GM21526 (cell line): ENCODE results near the gene AREG.
"Not testable (repeated sequence)": the region's sequence is repeated elsewhere in the genome, so short reads cannot be mapped to it uniquely, and the experiment has no call there.

Source experiments
- ATAC-seq: cut with Tn5 transposase; IDR thresholded peaks from one replicate; pipeline ENCODE4 v1.9.1; 2021; ENCODE audit warnings: moderate library complexity; ENCODE audit not compliant: unreplicated experiment, low FRiP score

Gene AREG

DNA sequence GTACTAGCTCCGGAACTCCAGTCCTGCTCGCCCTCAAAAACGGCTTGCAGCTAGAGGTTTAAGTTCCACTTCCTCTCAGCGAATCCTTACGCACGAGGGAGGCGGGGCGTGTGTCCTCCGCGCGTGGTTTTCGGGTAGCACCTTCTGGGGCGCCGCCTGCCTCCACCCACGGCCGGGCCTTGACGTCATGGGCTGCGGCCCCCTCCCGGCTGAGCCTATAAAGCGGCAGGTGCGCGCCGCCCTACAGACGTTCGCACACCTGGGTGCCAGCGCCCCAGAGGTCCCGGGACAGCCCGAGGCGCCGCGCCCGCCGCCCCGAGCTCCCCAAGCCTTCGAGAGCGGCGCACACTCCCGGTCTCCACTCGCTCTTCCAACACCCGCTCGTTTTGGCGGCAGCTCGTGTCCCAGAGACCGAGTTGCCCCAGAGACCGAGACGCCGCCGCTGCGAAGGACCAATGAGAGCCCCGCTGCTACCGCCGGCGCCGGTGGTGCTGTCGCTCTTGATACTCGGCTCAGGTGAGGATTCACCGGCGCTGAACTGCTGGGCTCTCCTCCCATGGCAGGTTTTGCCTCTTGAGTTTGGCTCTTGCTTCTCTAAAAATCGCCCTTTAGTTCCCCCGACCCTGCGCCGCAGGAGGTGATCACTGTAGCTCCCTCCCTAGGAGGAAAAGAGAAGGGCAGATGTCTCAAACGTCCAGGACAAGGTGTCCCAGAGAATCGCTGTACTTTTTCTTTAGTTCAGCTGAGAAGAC, at the start of gene AREG:
Gene AREG, plus strand, starts transcription at position 246 of the 752 bp plus-strand sequence. Its CDS starts 210 bp downstream, at position 456.
- ATAC-seq, result peak; percentile 94

- no peak for ATAC-seq
Measured at GRCh38 chr4:74395633-74396032, 49.3 kb upstream of the AREG start.

DNA sequence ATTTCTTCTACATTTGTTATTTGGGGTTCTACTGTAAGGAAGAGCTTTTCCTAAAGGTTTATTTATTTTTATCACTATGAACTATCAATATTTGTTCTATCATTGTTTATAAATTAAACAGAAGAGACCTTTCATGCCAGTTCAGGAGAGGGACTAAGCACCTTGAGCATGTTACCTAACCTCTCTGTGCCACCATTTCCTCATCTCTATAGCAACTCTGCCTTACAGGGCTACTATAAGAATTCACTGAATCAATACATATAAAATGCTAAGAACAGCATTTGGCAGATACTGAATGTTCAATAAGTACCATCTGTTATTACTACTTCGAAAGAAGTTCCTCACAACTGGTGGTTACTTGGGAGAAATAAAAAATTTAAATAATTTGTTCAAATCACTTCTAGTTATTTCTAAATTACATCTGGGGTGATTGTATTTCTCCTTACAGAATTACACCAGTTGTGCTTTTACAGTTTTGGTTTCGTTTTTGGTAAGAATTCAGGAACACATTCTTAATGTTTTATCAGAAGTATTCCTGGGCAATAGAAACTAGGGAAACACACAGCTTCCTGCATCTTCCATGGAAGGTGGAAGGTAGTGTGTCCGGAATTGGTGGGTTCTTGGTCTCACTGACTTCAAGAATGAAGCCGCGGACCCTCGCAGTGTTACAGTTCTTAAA, 47.0 kb upstream of the AREG start:
- ATAC-seq, result peak; percentile 59

- ATAC-seq, result not testable (repeated sequence)
Measured at GRCh38 chr4:74398894-74399589, 45.9 kb upstream of the AREG start.

GRCh38 chr4:74400395-74400794, 44.5 kb upstream of the AREG start:
- ATAC-seq, result no peak

GRCh38 chr4:74402692-74403456, 42.1 kb upstream of the AREG start:
- peak; percentile 91 for ATAC-seq

- ATAC-seq, result no peak
Measured at GRCh38 chr4:74407891-74408290, 37.0 kb upstream of the AREG start.

- ATAC-seq, result no peak
Measured at GRCh38 chr4:74408639-74409038, 36.3 kb upstream of the AREG start.

DNA sequence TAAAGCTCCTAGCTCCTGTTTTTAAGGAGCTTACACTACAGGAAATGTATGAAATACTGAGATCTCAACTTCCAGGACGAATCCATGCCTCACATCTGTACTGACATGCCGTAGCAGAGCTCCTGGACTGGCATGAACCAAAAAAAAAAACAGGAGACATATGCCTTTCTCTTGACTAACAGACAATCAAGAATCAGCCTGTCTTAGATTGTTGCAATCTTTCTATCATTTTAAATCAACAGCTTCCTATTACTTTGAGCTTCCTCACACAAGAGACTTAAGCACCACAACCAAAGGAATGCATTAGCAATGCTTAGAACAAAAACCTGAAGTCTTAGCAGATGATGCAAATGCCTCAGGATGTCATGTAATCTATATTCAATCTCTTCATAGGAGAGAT, 34.7 kb upstream of the AREG start:
- no peak for ATAC-seq

DNA sequence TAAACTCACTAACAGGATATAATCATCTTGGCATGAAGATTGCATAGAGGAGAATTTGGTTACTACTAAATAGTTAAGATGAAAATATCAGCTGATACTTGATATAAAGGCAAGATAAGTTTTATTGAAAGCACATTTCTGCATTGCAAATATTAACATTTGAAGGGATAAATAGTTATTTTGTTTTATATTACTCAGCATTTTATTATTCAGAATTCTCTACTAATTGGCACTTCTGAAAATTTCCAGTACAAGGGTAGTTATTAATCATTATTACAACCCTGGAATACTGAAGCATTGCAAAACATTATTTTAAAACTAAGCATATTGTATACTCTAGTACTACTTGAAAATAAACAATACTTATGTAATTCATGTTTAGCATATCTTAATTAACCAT, 32.7 kb upstream of the AREG start:
- ATAC-seq, result no peak

DNA sequence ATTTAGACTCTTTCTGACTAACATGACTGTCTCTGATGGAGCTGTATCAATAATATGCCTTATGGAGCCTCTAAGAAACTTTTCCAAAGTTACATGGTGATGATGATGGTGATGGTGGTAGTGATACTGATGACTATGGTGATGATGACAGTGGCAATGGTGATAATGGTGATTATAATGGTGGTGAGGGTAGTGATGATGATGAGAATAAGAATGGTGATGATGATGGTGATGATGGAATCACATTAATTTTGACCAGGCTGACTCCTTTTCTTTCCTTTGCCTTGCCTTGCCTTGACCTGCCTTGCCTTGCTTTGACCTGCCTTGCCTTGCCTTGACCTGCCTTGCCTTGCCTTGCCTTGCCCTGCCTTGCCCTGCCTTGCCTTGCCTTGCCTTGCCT, 31.7 kb upstream of the AREG start:
- ATAC-seq, result no peak

- ATAC-seq, result no peak
Measured at GRCh38 chr4:74414149-74414809, 30.7 kb upstream of the AREG start.

DNA sequence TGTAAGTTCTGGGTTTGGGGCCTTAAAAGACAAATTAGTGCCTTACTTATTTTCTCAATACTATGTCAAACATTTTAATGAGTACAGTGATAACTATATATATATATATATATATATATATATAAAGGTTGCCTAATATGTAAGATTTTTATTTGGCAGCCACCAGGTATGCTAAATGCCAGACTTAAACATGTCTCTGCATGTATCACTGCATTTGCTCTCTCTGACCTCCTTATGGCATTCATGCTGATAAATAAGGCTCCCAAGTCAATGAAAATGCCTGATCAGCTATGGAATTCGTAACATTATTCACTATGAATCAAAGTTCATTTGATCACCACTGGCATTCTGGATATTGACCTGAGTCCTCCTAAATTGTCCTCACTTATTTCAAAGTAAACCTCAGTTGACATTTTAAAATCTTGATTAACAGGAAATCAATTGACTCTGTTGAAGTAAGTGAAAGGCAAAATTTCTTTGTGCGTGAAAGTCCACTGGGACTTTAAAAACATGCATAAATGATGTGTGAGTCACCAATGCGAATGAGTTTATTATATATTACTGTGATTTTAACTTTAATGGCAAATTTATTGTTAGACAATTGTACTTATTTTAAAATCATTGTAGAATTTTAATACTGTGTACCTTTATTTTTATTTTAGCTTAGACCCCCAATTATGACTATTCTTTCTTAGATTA, 29.2 kb upstream of the AREG start:
- no peak for ATAC-seq

DNA sequence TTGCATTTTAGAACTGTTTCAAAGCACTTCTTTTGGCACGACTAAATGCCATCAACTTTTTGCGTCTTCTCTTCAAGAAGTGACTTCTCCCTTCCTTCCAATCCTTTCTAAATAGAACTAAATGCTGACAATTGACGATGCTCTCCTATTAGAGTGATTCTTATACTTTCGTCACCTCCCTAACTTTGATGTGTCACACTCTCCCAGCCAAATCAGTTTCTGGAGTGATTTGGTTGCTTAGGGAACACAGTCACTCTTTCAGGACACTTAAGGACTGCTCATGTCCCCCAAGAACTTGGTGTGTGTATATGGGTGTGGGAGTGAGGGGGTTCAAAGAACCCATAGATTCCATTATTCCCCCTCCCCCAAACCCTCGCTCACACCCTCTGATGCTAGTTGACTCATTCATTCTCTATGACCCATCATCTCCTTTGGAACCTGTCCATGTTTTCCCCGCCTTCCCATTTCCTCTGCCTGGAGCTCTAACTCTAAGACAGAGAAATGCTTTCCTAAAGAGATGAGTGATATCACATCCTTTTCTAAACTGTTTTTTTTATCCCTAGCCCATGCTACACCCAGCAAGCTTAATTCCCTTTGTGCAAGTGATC, 26.8 kb upstream of the AREG start:
- ATAC-seq, result no peak

DNA sequence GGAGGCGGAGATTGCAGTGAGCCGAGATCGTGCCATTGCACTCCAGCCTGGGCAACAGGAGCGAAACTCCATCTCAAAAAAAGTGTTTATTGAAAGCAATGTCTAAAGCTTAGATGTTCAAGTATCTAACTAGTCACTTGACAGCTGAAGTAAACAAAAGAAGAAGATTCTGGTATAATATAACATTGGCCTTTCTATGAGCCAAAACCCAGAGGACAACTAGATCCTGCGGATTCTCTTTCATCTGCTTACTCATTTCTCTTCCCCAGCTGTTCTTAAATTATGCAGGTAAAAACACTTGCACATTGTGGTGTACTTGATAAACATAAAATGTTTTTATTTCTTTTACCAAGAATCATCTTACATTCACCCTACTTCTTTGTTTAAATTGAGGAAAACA, 24.1 kb upstream of the AREG start:
- ATAC-seq, result no peak

GRCh38 chr4:74423104-74423503, 21.8 kb upstream of the AREG start:
- no peak for ATAC-seq

DNA sequence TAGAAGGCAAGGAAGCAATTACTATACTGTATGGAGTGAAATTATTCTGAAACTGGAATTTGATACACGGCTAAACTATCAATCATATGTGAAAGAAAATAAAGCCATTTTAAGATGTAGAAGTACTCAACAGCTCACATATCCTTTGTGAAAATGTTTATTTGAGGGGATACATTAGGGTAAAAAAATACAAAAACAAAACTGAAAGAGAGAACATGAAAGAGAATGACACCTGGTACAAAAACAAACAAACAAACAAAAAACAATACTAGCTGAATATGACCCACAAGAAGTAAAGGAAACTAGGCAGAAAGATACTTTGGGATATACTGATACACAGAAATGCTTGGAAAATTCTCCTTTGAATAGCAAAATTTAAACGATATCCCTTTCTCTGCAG, 20.8 kb upstream of the AREG start:
- no peak for ATAC-seq

DNA sequence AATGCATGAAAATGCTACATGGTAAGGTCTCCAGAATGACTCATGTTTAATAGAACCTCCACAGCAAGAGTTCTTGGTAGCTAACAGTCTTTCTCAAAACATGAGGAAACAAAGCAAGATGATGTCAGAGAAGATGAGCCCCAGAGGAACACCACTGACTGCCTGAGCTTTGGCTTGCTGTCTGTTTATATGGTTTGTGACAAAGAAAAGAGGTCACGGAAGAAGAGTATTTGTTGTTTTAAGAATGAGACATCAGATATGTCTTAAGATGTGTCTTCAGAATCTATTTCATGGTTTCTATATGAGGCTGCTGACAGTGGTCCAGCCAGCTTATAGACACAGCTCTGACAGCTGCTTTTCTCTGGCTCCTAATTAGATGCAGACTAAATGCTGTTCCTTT, 18.8 kb upstream of the AREG start:
- no peak for ATAC-seq

GRCh38 chr4:74428276-74428675, 16.7 kb upstream of the AREG start:
- ATAC-seq, result no peak
